ENCODE data around the gene NPPB.

GRCh38 chr1:11823366-11824137 lies 35.2 kb downstream of the NPPB start:
- TF ChIP-seq ESRRA (IDR thresholded peaks at IDR 0.05; ENCODE audit: borderline replicate concordance, low read length) = no peak
- no peak for TF ChIP-seq CTCF (IDR thresholded peaks at IDR 0.05)
- TF ChIP-seq MAFK (IDR thresholded peaks at IDR 0.05; ENCODE audit: partially characterized antibody) = peak; percentile 65
- TF ChIP-seq MYC (IDR thresholded peaks at IDR 0.05; ENCODE audit: borderline replicate concordance, low read length) = no peak
- TF ChIP-seq REST (IDR thresholded peaks at IDR 0.05) = no peak
- no peak for TF ChIP-seq CBX2 (IDR thresholded peaks at IDR 0.05; ENCODE audit: borderline replicate concordance, low read depth)
- no peak for TF ChIP-seq BHLHE40 (IDR thresholded peaks at IDR 0.05; ENCODE audit: low read depth, low read length)
- no peak for TF ChIP-seq ZC3H11A (IDR thresholded peaks at IDR 0.05)
- no peak for TF ChIP-seq EHF (CRISPR knock-in tag; IDR thresholded peaks at IDR 0.05)
- no peak for TF ChIP-seq E2F6 (IDR thresholded peaks at IDR 0.05; ENCODE audit: borderline replicate concordance, low read depth)
- no peak for TF ChIP-seq POLR2A (IDR thresholded peaks at IDR 0.05; ENCODE audit: low read length)
- TF ChIP-seq CEBPB (IDR thresholded peaks at IDR 0.05) = no peak
- no peak for TF ChIP-seq KDM1A (IDR thresholded peaks at IDR 0.05; ENCODE audit: low read depth)
- no peak for TF ChIP-seq CHD4 (IDR thresholded peaks at IDR 0.05; ENCODE audit: borderline replicate concordance)

Data from A549 (cell line).